Fibroblast of skin of back (primary cell): Measurements from ENCODE around the gene HDAC3.

Experiments used
- DNase-seq: peaks from one replicate; pipeline ENCODE4 v3.0.0-alpha.2; 2013

The HDAC3 gene

GRCh38 chr5:141598391-141599345 is 38.0 kb downstream of the HDAC3 start:
- DNase-seq: peak; percentile 24

GRCh38 chr5:141597814-141598213 is 38.8 kb downstream of the HDAC3 start:
- DNase-seq: no peak

DNA sequence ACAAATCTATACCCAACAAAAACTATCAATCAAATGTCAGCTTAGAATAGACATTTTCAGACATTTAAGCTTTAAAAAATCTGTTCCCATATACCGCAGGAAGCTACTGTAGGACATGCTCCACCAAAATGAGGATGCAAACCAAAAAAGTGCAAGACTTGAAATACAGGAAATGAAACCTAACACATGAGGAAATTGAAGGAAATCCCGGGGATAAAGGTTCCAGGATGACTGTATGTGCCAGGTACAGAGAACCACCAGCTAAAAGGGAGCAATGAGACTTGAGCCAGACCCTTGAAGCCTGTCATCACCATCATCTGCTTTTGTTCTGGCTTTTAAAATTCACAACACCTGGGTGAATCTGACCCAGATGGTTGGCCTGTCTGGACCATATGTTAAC is 39.3 kb downstream of the HDAC3 start:
- no peak for DNase-seq

GRCh38 chr5:141596867-141597266 is 39.8 kb downstream of the HDAC3 start:
- no peak for DNase-seq

DNA sequence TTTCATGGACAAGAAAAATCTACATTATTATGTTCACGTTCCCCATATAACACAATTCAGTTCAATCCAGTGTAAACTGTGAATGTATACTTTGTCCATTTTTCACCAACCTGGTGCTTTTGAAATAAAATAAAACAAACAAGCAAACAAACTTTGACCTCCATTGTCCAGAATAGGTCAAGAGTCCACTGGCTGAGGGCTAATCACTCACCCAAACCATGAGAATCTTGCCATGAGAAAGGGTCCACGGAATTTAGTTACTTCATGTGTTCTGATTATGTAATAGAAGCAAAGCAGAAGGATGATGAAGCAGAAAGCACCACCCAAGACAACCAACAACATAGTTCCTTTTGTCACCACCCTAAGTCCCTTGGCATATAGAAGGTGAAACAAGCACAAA is 46.5 kb downstream of the HDAC3 start:
- DNase-seq: no peak

DNA sequence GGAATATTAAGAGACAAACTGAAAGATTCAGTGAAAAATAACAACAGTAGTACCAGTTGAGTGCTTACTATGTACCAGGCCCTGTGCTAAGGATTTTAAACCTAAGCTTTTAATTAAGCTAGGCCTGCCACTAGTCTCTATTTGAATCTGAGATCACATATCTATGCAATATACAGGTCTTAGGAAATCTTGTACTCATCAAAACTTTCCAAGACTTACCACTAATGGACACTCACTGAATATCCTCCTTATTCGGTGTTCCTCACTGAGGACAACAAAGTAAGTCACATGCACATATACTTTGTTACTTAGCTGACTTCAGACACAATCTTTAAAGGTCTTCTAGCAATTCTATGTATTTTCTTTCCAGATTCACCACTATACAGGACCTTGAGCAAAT is 50.4 kb downstream of the HDAC3 start:
- DNase-seq: no peak

DNA sequence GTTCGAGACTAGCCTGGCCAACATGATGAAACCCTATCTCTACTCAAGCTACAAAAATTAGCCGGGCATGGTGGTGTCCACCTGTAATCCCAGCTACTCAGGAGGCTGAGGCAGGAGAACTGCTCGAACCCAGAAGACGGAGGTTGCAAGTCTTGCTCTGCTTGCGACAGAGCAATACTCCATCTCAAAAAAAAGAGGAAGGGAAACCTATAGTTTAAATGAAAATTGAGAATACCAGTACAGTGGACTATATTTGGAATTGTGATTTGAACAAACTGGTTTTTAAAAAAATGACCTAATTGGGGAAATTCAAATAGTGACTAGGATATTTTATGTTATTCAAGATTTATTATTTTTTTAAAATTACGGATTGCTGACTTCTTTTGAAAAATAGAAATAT is 51.1 kb downstream of the HDAC3 start:
- DNase-seq: no peak

- DNase-seq: no peak
These were observed 62.5 kb downstream of the HDAC3 start for GRCh38 chr5:141574122-141574510.

GRCh38 chr5:141573489-141574121 is 63.0 kb downstream of the HDAC3 start:
- DNase-seq: no peak
